ENCODE data around the gene OR52E5. TPM values are rescaled to one million over a fixed set of nuclear protein-coding genes. Genes with fewer than 3 reads are reported as not detected.

OR52E5 gene
- not detected for total RNA-seq

DNA sequence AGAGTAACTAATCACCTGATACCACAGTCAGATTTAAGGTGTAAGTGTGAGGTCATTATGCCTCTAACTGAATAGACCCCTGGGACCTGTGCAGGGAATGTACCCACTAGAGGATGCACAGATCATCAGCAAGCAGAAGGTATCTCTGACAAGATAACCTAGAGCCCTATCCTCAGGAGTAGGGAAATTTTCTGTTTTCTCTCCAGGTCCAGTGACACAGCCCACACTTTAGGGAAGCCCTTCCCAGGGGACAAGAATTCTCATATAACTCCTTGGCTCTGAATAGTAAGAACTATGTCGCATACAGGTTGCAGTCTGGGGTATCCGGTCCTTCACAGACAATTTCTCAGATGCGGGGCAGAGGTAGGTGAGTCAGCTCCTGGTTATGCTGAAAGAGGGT lies at the start of gene OR52E5:
TSS of gene OR52E5 (plus strand) at position 301 of the 400 bp plus-strand sequence. CDS start 7,569 bp downstream, outside the sequence.

GRCh38 chr11:5857590-5857989 lies 35.4 kb upstream of the OR52E5 start, which contains the start of gene OR52E8:
Gene OR52E8, minus strand, starts transcription at chr11:5857690. Its CDS starts 0 bp downstream, at chr11:5857690.

DNA sequence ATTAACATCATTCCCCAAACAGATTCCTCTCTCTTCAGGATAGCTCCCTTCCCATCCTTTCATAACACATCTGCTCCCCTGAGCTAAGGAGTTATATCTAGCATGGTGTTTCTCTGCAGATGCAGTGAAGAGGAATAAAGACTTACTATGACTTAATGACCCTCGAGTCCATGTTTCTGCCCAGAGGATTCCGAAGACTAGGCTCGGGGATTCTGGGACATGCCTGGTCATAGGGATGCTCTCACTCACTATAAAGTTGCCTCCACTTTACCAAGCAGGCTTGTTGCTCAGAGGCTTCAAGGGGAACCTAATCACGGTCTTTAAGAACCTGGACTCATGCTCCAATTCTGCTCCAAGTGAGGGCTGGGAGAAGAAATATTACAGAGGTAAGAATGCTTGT lies 12.7 kb upstream of the OR52E5 start, which contains the start of gene OR52E4:
TSS of gene OR52E4 (plus strand) at position 301 of the 400 bp plus-strand sequence. CDS start 3,664 bp downstream, outside the sequence.

GRCh38 chr11:5941951-5942350 lies 48.9 kb downstream of the OR52E5 start, which contains the start of gene OR56A3:
Gene OR56A3, plus strand, starts transcription at chr11:5942251. Its CDS starts 5,096 bp downstream, at chr11:5947347.

Other genes starting within 250 kb of the OR52E5 start
- gene TRIM5, start 208.1 kb upstream of the OR52E5 start, total RNA-seq = 10 to 100 TPM; 28.7 to 28.9 TPM
- gene TRIM22, start 203.4 kb upstream of the OR52E5 start, total RNA-seq = 100 to 1,000 TPM; 262 to 277 TPM
- under 1 TPM; 0.40 to 0.55 TPM for gene OR56B1, start 156.8 kb upstream of the OR52E5 start, total RNA-seq
- 1 to 10 TPM; 1.3 to 1.9 TPM for gene OR52N4, start 139.0 kb upstream of the OR52E5 start, total RNA-seq
- gene OR52N5, start 109.9 kb upstream of the OR52E5 start, total RNA-seq = not detected
- not detected for gene OR52N1, start 101.9 kb upstream of the OR52E5 start, total RNA-seq
- not detected for gene OR52N2, start 84.3 kb upstream of the OR52E5 start, total RNA-seq
- not detected for gene OR52E6, start 51.3 kb upstream of the OR52E5 start, total RNA-seq
- not detected for gene OR52E8, start 35.5 kb upstream of the OR52E5 start, total RNA-seq
- gene OR52E4, start 12.6 kb upstream of the OR52E5 start, total RNA-seq = not detected
- not detected for gene OR56A3, start 49.0 kb downstream of the OR52E5 start, total RNA-seq
- gene OR56A5, start 75.3 kb downstream of the OR52E5 start, total RNA-seq = not detected
- gene OR52L1, start 93.8 kb downstream of the OR52E5 start, total RNA-seq = not detected
- gene OR56A4, start 113.7 kb downstream of the OR52E5 start, total RNA-seq = not detected
- gene OR56A1, start 137.6 kb downstream of the OR52E5 start, total RNA-seq = not detected
- not detected for gene OR56B4, start 214.5 kb downstream of the OR52E5 start, total RNA-seq

All from activated naive CD4-positive, alpha-beta T cell treated with anti-CD3 and anti-CD28 coated beads, Interleukin-2, amount 10 ng/mL, durations not matched to agents 5 hours and 36 hours (primary cell).